MG63 (cell line): ENCODE data around the gene SAMD5. TPM values are rescaled to one million over a fixed set of nuclear protein-coding genes. Genes with fewer than 3 reads are reported as not detected.
"Not testable (repeated sequence)": the region's sequence is repeated elsewhere in the genome, so short reads cannot be mapped to it uniquely, and the experiment has no call there.

Source experiments
- DNase-seq: peaks from one replicate; pipeline ENCODE4 v3.0.0-alpha.2; 2020
- H3K27me3 ChIP-seq: fragments of 250-450 bp; sonication (Bioruptor Pico); 2 replicates; pipeline ENCODE4 v1.5.1; 2020; ENCODE audit warnings: mild to moderate bottlenecking, moderate library complexity
- H3K36me3 ChIP-seq: fragments of 250-450 bp; sonication (Bioruptor Pico); 2 replicates; pipeline ENCODE4 v1.5.1; 2020; ENCODE audit warnings: mild to moderate bottlenecking, moderate library complexity
- H3K4me3 ChIP-seq: fragments of 250-450 bp; sonication (Bioruptor Pico); 2 replicates; pipeline ENCODE4 v1.5.1; 2020; ENCODE audit warnings: mild to moderate bottlenecking, moderate library complexity
- H3K9me3 ChIP-seq: fragments of 250-450 bp; sonication (Bioruptor Pico); 2 replicates; pipeline ENCODE4 v1.5.1; 2020; ENCODE audit warnings: mild to moderate bottlenecking, moderate library complexity
- total RNA-seq: library from RNA; depleted of rRNA; stranded (reverse); fragments of >200 nt; shearing (Covaris generic); gene quantifications from 2 replicates; pipeline ENCODE4 v1.2.3, GENCODE V29; 2014; ENCODE audit warnings: low replicate concordance

Gene SAMD5
- total RNA-seq, 1 experiment from 2014 or later: 5.5 TPM

GRCh38 chr6:147514831-147515230 is 6.3 kb downstream of the SAMD5 start:
- Histone ChIP-seq H3K36me3 (peaks cover 27% of the 10 kb centered on the region), H3K27me3 (no peaks in the 10 kb centered on the region), H3K9me3 (0 out of 2 replicates have a peak, but pooled peaks cover 2% of the 10 kb centered on the region), H3K4me3 (no peak overlapping the region)
- peak; percentile 13 for DNase-seq

DNA sequence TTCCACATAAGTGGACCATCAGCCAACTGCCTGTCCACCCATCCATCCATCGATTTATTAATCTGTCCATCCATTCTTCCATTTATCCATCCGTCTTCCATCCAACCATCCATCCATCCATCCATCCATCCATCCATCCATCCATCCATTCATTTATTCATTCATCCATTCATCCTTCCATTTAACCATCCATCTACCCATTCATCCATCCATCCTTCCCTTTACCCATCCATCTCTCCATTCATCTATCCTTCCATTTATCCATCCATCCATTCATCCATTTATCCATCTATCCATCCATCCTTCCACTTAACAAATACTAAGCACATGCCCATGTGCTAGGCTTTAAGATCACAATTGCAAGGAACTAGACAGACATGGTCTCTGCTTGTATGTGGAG is 6.8 kb downstream of the SAMD5 start:
- Histone ChIP-seq H3K36me3 (peaks cover 27% of the 10 kb centered on the region), H3K27me3 (no peaks in the 10 kb centered on the region), H3K4me3 (no peak overlapping the region), H3K9me3 (0 out of 2 replicates have a peak, but pooled peaks cover 2% of the 10 kb centered on the region)
- no peak for DNase-seq

DNA sequence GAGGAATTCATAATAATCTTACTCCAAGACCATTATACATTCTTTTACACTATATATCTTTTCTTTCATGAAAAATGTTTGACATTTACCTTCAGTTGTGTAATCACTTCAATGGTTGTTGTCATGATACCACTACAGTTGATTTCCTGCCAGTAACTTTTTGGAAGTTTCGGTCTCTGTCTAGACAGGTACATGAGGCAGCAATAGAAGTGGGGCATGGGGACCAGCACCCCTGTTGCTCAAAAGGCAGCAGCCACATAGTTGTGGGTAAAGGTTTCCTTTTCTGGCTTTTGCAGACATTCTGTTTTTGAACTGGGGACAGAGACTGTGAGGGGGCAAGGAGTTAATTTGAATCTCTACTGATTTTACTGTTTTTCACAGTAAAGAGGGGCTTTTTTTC is 14.1 kb downstream of the SAMD5 start:
- Histone ChIP-seq H3K9me3 (no peaks in the 10 kb centered on the region), H3K4me3 (no peak overlapping the region), H3K27me3 (no peaks in the 10 kb centered on the region), H3K36me3 (peaks cover 11% of the 10 kb centered on the region)
- no peak for DNase-seq

- DNase-seq: no peak
- Histone ChIP-seq H3K27me3 (no peaks in the 10 kb centered on the region), H3K9me3 (no peaks in the 10 kb centered on the region), H3K36me3 (peaks cover 17% of the 10 kb centered on the region), H3K4me3 (no peak overlapping the region)
These were observed 17.2 kb downstream of the SAMD5 start for GRCh38 chr6:147525519-147526209.

DNA sequence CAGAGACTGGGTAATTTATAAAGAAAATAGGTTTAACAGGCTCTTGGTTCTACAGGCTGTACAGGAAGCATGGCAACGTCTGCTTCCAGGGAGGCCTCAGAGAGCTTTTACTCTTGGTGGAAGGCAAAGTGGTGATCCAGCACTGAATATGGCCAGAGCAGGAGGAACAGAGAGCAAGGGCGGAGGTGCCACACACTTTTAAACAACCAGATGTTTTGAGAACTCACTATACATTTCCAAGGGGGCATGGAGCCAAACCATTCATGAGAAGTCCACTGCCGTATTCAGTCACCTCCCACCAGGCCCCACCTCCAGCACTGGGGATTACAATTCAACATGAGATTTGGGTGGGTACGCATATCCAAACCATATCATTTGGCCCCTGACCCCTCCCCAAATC is 18.7 kb downstream of the SAMD5 start:
- Histone ChIP-seq H3K9me3 (no peaks in the 10 kb centered on the region), H3K27me3 (no peaks in the 10 kb centered on the region), H3K4me3 (no peak overlapping the region), H3K36me3 (peaks cover 17% of the 10 kb centered on the region)
- no peak for DNase-seq

DNA sequence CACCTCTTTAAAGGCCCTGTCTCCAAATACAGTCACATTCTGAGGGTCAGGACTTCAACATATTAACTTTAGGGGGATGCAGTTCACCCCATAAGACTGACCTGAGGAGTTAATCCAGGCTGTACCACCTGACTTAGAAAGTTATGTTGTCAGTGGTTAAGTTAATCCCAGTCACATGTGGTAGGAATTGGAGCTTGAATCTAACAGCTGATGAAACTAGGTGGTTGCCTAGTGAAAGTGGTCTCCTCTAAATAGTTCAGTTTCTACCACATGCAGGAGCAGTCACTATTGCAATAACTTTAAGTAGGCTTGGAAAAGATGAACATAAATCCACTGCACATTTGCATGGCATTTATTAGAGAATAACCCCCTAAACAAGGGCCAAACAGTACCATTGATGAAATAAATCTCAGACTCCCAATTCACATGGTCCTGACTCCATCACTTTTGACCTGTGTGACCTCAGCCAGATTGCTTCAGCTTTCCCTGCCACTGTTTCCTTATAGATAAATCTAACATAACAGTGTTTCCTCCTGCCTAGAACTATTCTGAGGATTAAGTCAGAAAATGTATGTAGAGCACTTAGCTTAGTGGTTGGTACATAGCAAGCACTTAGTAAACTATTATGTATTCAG is 20.1 kb downstream of the SAMD5 start:
- H3K27me3 ChIP-seq: no peaks in the 10 kb centered on the region
- peaks cover 17% of the 10 kb centered on the region for H3K36me3 ChIP-seq
- H3K4me3 ChIP-seq: no peak overlapping the region
- no peak for DNase-seq
- H3K9me3 ChIP-seq: no peaks in the 10 kb centered on the region

- Histone ChIP-seq H3K36me3 (peaks cover 17% of the 10 kb centered on the region), H3K4me3 (no peak overlapping the region), H3K27me3 (no peaks in the 10 kb centered on the region), H3K9me3 (no peaks in the 10 kb centered on the region)
- DNase-seq: no peak
These were observed 21.9 kb downstream of the SAMD5 start for GRCh38 chr6:147530132-147531060.

GRCh38 chr6:147531321-147531720 is 22.8 kb downstream of the SAMD5 start:
- peak; percentile 90 for DNase-seq
- H3K27me3 ChIP-seq: no peaks in the 10 kb centered on the region
- H3K9me3 ChIP-seq: no peaks in the 10 kb centered on the region
- peaks cover 13% of the 10 kb centered on the region; the same call in 1 of the 2 replicates for H3K36me3 ChIP-seq
- H3K4me3 ChIP-seq: no peak overlapping the region

DNA sequence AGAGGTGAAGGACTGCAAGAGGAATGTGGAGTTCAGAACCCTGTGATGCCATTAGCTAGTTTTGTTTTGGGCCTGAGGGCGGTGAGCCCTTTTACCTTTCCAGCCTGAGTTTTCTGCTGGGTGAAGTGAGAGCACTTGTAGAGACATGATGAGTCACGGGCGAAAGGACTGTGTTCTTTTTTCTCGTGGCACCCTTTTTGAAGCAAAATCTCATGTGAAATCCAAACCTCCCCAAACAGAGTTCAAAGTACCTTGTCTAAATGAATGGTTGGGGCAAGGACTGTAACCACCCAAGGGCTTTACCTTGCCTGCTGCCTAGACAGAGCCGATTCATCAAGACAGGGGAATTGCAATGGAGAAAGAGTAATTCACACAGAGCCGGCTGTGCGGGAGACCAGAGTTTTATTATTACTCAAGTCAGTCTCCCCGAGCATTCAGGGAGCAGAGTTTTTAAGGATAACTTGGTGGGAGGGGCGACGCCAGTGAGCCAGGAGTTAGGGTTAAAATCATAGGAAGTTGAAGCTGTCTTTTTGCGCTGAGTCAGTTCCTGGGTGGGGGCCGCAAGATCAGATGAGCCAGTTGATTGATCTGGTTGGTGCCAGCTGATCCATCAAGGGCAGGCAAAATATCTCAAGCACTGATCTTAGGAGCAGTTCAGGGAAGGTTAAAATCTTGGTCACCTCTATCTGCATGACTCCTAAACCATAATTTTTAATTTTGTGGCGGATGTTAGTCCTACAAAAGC is 25.8 kb downstream of the SAMD5 start:
- DNase-seq: no peak
- Histone ChIP-seq H3K9me3 (no peaks in the 10 kb centered on the region), H3K4me3 (no peak overlapping the region), H3K36me3 (peaks cover 4% of the 10 kb centered on the region; the same call in 1 of the 2 replicates), H3K27me3 (no peaks in the 10 kb centered on the region)

DNA sequence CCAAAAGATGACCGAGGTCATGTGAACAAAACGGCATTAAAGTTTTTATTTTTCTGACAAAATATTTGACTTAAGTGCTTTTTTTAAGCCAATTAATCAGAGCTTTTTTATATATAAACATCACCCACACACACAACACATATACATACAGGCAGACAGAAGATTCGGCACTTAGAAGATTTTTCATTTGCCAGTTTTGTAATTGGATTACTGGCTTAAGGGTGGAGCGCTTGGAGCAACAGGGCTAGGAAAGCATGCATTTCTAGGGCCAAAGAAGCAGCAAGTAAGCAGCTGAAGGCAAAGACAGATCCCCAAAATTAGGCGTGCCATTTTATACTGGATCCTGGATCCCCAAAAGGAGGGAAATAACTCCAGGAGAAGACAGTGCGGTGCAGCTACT is 30.3 kb downstream of the SAMD5 start:
- Histone ChIP-seq H3K36me3 (peaks cover 8% of the 10 kb centered on the region; the same call in 1 of the 2 replicates), H3K4me3 (no peak overlapping the region), H3K9me3 (0 out of 2 replicates have a peak, but pooled peaks cover 2% of the 10 kb centered on the region), H3K27me3 (no peaks in the 10 kb centered on the region)
- no peak for DNase-seq

- H3K9me3 ChIP-seq: peaks cover 2% of the 10 kb centered on the region; the same call in 1 of the 2 replicates
- no peaks in the 10 kb centered on the region for H3K27me3 ChIP-seq
These were observed 31.6 kb downstream of the SAMD5 start for GRCh38 chr6:147540075-147540474.

DNA sequence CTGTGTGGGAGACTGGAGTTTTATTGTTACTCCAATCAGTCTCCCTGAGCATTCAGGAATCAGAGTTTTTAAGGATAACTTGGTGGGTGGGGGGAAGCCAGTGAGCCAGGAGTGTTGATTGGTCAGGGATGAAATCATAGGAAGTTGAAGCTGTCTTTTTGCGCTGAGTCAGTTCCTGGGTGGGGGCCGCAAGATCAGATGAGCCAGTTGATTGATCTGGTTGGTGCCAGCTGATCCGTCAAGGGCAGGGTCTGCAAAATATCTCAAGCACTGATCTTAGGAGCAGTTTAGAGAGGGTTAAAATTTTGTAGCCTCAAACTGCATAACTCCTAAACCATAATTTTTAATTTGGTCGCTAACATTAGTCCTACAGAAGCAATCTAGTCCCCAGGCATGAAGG is 33.9 kb downstream of the SAMD5 start:
- not testable (repeated sequence) for H3K9me3 ChIP-seq, H3K27me3 ChIP-seq, H3K4me3 ChIP-seq
- peaks cover 10% of the 10 kb centered on the region for H3K36me3 ChIP-seq
- DNase-seq: peak; percentile 19

More at GRCh38 chr6:147540075-147540474, 31.6 kb downstream of the SAMD5 start:
- H3K36me3 ChIP-seq: peaks cover 10% of the 10 kb centered on the region; the same call in 1 of the 2 replicates
- DNase-seq: no peak
- no peak overlapping the region for H3K4me3 ChIP-seq

- peaks cover 2% of the 10 kb centered on the region for H3K9me3 ChIP-seq
- DNase-seq: no peak
- no peaks in the 10 kb centered on the region for H3K27me3 ChIP-seq
These were observed 35.9 kb downstream of the SAMD5 start for GRCh38 chr6:147544420-147544819.

GRCh38 chr6:147546501-147547368 is 38.2 kb downstream of the SAMD5 start:
- Histone ChIP-seq H3K4me3 (no peak overlapping the region), H3K36me3 (peaks cover 16% of the 10 kb centered on the region), H3K9me3 (peaks cover 2% of the 10 kb centered on the region), H3K27me3 (no peaks in the 10 kb centered on the region)
- DNase-seq: no peak

More at GRCh38 chr6:147544420-147544819, 35.9 kb downstream of the SAMD5 start:
- peaks cover 16% of the 10 kb centered on the region for H3K36me3 ChIP-seq
- H3K4me3 ChIP-seq: no peak overlapping the region

DNA sequence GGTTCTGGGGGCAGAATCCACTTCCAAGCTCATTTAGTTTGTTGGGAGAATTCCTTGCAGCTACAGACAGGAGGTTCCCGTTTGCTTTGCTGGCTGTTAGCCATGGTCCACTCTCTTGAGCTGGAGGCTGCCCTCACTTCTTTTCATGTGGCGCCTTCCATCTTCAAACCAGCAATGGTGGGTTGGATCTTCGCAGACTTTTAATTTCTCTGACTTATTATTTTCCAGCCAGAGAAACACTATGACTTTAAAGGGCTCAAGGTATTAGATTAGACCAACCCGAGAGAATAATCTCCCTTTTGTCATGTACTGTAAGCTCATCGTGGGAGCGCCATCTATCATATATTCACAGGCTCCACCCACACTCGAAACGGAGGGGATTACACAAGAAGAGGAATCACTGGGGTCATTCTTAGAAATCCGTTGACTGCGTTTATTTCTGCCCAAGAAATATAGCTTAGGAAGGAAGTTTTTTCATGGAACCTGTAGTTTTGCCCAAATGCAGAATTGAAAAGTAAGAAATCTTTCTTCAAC is 38.9 kb downstream of the SAMD5 start:
- H3K36me3 ChIP-seq: peaks cover 13% of the 10 kb centered on the region

More for the DNA sequence above, 38.9 kb downstream of the SAMD5 start:
- DNase-seq: no peak
- H3K9me3 ChIP-seq: no peaks in the 10 kb centered on the region; the same call in none of the 2 replicates
- no peaks in the 10 kb centered on the region for H3K27me3 ChIP-seq
- H3K4me3 ChIP-seq: no peak overlapping the region
